ENCODE measurements around the gene LPCAT2. TPM values are rescaled to one million over a fixed set of nuclear protein-coding genes. Genes with fewer than 3 reads are reported as not detected.

Gene LPCAT2
- total and polyA plus RNA-seq, 4 donors = 11.2 to 33.6 (median 13.7) TPM

DNA sequence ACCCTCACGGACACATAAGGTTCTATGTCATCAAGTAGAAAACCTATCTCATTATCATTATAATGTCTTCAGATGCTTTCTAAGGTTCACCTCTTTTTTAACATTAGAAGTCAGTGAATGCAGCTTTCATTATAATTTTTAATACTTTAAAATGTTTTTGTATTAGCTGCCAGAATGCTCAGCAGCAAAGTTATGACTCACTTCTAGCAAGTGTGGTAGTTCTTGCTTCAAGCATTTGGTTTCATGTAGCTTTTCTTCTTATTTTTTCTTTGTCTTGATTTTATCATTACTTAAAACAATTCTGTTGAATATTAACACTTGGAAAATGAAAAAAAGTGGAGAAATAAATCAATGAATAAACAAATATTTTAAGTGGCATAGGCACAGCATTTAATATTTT, 23.4 kb downstream of the LPCAT2 start:
- Histone ChIP-seq H3K4me3 (ENCODE audit: low read depth, low read length) (no peak overlapping the region), H3K4me1 (ENCODE audit: control insufficient read depth, insufficient read depth, low read length) (no peaks in the 10 kb centered on the region), H3K27ac (ENCODE audit: low read depth, low read length) (no peak overlapping the region), H3K27me3 (ENCODE audit: control insufficient read depth, insufficient read depth, low read length) (no peaks in the 10 kb centered on the region), H3K36me3 (ENCODE audit: control insufficient read depth, insufficient read depth, low read length) (no peaks in the 10 kb centered on the region), H3K9me3 (ENCODE audit: control insufficient read depth, insufficient read depth, low read length) (no peaks in the 10 kb centered on the region)
- no CpG with 5 or more reads among the region's 1 CpG for WGBS (ENCODE audit: insufficient coverage)
- DNase-seq (ENCODE audit: low read depth in 4 of 6, low spot score in 6 of 6) = no peak

DNA sequence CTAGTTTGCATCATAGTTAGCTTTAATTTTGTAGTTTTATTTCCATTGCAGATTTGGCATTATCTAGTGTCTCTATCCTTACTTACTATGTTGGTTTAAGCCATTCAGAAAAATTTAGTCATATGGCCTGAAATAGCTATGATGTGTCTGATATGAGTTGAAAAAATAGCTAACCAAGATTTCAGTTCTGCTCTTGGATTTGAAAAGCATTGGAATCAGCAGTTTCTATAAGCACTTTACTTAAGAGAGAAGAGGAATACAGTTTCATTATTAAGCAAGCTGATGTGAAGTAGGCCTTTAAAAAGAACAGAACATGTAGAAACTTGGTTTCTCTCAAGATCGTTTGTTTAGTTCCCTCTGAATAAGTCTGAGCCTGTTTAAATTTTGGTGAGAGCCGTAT, 25.9 kb downstream of the LPCAT2 start:
- H3K36me3 ChIP-seq (ENCODE audit: control insufficient read depth, insufficient read depth, low read length) = no peaks in the 10 kb centered on the region
- H3K27me3 ChIP-seq (ENCODE audit: control insufficient read depth, insufficient read depth, low read length) = no peaks in the 10 kb centered on the region
- WGBS (ENCODE audit: insufficient coverage) = no CpG with 5 or more reads among the region's 2 CpGs
- no peak for DNase-seq (ENCODE audit: low read depth in 4 of 6, low spot score in 6 of 6)
- H3K4me1 ChIP-seq (ENCODE audit: control insufficient read depth, insufficient read depth, low read length) = no peaks in the 10 kb centered on the region
- H3K9me3 ChIP-seq (ENCODE audit: control insufficient read depth, insufficient read depth, low read length) = no peaks in the 10 kb centered on the region
- no peak overlapping the region for H3K27ac ChIP-seq (ENCODE audit: low read depth, low read length)
- no peak overlapping the region for H3K4me3 ChIP-seq (ENCODE audit: low read depth, low read length)

DNA sequence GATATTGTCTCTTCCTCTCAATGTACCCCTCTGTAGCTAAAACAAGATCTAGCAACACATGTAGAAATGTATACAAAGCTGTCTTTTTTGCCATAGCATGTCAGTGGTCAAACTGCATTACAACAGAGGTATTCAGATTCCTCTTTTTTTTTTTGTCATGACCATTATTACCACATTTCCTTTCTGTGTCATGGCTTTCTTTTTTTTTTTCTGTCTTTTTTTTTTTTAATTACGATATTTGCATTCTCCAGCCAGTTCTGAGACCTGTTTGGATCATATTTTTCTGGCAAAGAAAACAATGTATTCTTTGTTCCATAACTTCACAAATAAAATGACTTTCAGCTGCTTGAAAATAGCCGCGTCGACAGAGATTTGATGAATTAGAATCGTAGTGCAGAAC, 30.2 kb downstream of the LPCAT2 start:
- peak in 1 of 6 donors; percentile 10 for DNase-seq (ENCODE audit: low read depth in 4 of 6, low spot score in 6 of 6)

DNA sequence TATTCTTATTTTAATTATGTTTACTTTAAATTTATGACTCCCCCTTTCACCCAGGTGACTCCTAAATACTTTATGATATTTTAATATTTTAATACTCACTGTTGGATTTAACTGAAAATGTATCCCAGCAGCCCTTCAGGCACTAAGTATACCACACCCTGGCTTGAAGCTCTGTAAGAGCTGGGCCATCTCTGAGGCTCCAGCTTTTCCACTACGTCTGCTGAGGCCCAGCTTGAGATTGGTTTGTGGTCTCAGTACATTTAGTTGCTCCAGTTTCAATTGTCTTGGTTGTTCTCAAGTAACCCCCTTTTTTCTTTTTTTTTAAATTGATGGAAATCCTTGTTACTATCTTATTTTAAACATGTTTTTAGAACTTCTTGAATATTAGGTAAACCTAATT, 30.6 kb downstream of the LPCAT2 start:
- no peaks in the 10 kb centered on the region for H3K9me3 ChIP-seq (ENCODE audit: control insufficient read depth, insufficient read depth, low read length)
- no peaks in the 10 kb centered on the region for H3K4me1 ChIP-seq (ENCODE audit: control insufficient read depth, insufficient read depth, low read length)
- H3K4me3 ChIP-seq (ENCODE audit: low read depth, low read length) = no peak overlapping the region
- no peaks in the 10 kb centered on the region for H3K27me3 ChIP-seq (ENCODE audit: control insufficient read depth, insufficient read depth, low read length)
- WGBS (ENCODE audit: insufficient coverage) = no CpG with 5 or more reads among the region's 1 CpG
- DNase-seq (ENCODE audit: low read depth in 4 of 6, low spot score in 6 of 6) = no peak
- peak overlapping the region; percentile 62 for H3K27ac ChIP-seq (ENCODE audit: low read depth, low read length)
- H3K36me3 ChIP-seq (ENCODE audit: control insufficient read depth, insufficient read depth, low read length) = no peaks in the 10 kb centered on the region

More for the DNA sequence above, 30.2 kb downstream of the LPCAT2 start:
- no peaks in the 10 kb centered on the region for H3K4me1 ChIP-seq (ENCODE audit: control insufficient read depth, insufficient read depth, low read length)
- no peaks in the 10 kb centered on the region for H3K9me3 ChIP-seq (ENCODE audit: control insufficient read depth, insufficient read depth, low read length)
- H3K27me3 ChIP-seq (ENCODE audit: control insufficient read depth, insufficient read depth, low read length) = no peaks in the 10 kb centered on the region
- no peak overlapping the region for H3K4me3 ChIP-seq (ENCODE audit: low read depth, low read length)
- H3K36me3 ChIP-seq (ENCODE audit: control insufficient read depth, insufficient read depth, low read length) = no peaks in the 10 kb centered on the region
- H3K27ac ChIP-seq (ENCODE audit: low read depth, low read length) = peak overlapping the region; percentile 25
- WGBS (ENCODE audit: insufficient coverage) = no CpG with 5 or more reads among the region's 5 CpGs

DNA sequence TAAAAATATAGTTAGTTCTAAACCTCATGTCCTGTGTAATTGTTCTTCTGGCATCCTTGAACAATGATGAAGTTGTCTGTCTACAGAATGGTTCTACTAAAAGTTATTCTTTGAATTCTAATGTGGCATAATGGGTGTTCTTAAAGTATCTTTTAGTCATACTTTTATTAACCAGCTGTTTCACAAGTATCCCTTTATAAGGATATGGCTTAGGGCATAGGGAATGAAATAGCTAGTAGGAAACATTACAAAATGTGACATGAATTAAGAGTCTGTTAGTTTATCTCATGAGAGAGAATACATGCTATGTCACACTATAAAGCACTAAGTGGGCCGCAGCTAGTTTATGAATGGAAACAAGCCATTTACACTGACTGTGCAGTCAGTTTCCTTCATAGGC, 31.3 kb downstream of the LPCAT2 start:
- whole genome bisulfite sequencing (ENCODE audit: insufficient coverage) = no CpG with 5 or more reads among the region's 1 CpG
- Histone ChIP-seq H3K27ac (ENCODE audit: low read depth, low read length) (peak overlapping the region; percentile 62), H3K4me3 (ENCODE audit: low read depth, low read length) (no peak overlapping the region), H3K4me1 (ENCODE audit: control insufficient read depth, insufficient read depth, low read length) (no peaks in the 10 kb centered on the region), H3K9me3 (ENCODE audit: control insufficient read depth, insufficient read depth, low read length) (no peaks in the 10 kb centered on the region), H3K27me3 (ENCODE audit: control insufficient read depth, insufficient read depth, low read length) (no peaks in the 10 kb centered on the region), H3K36me3 (ENCODE audit: control insufficient read depth, insufficient read depth, low read length) (no peaks in the 10 kb centered on the region)
- DNase-seq (ENCODE audit: low read depth in 4 of 6, low spot score in 6 of 6) = no peak

DNA sequence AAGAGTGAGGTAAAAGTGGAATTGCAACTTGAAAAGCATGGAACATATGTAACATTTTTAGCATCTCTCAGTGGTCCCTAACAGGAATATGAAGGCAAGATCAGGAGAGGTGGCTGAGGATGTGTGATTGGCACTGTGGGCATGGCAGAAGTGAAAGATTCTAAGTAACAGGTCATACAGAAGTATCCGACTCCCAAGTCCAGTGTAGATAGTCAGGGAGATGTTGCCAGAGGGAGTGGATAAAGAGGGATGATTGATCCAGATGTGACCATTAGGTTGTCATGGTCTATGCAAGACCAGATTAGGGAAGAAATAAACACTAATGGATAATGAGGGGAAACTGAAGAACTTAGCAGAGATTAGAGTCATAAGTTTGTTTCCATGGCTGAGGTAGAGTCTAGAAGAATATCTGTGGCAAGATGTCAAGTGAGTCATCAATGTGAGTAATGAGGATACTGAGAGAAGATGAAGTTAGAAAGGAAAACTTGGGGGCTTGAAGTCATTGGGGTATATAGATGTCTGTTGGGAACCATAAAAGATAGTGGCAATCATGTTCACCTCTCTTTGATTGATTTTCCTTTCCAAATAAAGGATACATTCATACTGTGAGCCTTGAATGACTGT, 33.7 kb downstream of the LPCAT2 start:
- Histone ChIP-seq H3K27me3 (ENCODE audit: control insufficient read depth, insufficient read depth, low read length) (no peaks in the 10 kb centered on the region), H3K9me3 (ENCODE audit: control insufficient read depth, insufficient read depth, low read length) (no peaks in the 10 kb centered on the region), H3K27ac (ENCODE audit: low read depth, low read length) (no peak overlapping the region), H3K4me1 (ENCODE audit: control insufficient read depth, insufficient read depth, low read length) (no peaks in the 10 kb centered on the region), H3K4me3 (ENCODE audit: low read depth, low read length) (no peak overlapping the region), H3K36me3 (ENCODE audit: control insufficient read depth, insufficient read depth, low read length) (no peaks in the 10 kb centered on the region)
- WGBS (ENCODE audit: insufficient coverage) = 80% methylated on average over 1 of the region's 1 CpG
- DNase-seq (ENCODE audit: low read depth in 4 of 6, low spot score in 6 of 6) = no peak

DNA sequence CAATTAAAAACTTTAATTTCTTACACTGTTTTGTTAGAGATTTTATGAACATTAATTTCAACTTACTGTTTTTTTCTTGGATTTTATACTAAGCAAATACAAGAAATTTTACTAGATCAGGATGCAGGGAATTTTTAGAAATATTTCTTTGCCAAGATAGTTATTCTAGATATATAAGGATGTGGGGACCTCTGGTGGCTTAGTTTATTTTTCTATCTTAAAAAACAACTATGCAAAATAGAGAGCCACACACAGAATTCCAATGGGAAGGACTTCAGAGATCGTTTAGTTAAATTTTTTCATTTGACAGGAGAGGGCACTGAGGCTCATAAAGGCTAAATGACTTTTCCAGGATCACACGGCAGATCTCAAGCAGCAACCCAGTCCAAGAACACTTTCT, 34.6 kb downstream of the LPCAT2 start:
- Histone ChIP-seq H3K4me1 (ENCODE audit: control insufficient read depth, insufficient read depth, low read length) (no peaks in the 10 kb centered on the region), H3K27me3 (ENCODE audit: control insufficient read depth, insufficient read depth, low read length) (no peaks in the 10 kb centered on the region), H3K9me3 (ENCODE audit: control insufficient read depth, insufficient read depth, low read length) (no peaks in the 10 kb centered on the region), H3K36me3 (ENCODE audit: control insufficient read depth, insufficient read depth, low read length) (no peaks in the 10 kb centered on the region), H3K4me3 (ENCODE audit: low read depth, low read length) (no peak overlapping the region), H3K27ac (ENCODE audit: low read depth, low read length) (no peak overlapping the region)
- WGBS (ENCODE audit: insufficient coverage) = no CpG with 5 or more reads among the region's 2 CpGs
- DNase-seq (ENCODE audit: low read depth in 4 of 6, low spot score in 6 of 6) = peak in 5 of 6 donors; percentile 27 to 84 (median 38)

DNA sequence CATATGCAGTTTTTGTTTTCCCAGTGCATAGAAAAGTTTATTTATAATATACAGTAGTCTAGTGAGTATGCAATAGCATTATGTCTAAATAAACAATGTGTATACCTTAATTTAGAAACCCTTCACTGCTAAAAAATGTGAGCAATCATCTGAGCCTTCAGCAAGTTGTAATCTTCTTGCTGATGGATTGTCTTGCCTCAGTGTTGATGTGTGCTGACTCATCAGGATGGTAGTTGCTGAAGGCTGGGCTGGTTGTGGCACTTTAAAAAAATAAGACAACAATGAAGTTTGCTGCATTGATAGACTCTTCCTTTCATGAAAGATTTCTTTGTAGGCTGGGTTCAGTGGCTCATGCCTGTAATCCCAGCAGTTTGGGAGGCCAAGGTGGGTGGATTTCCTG, 43.7 kb downstream of the LPCAT2 start:
- no peak for DNase-seq (ENCODE audit: low read depth in 4 of 6, low spot score in 6 of 6)
- no peaks in the 10 kb centered on the region for H3K27me3 ChIP-seq (ENCODE audit: control insufficient read depth, insufficient read depth, low read length)
- H3K4me3 ChIP-seq (ENCODE audit: low read depth, low read length) = no peak overlapping the region
- H3K4me1 ChIP-seq (ENCODE audit: control insufficient read depth, insufficient read depth, low read length) = no peaks in the 10 kb centered on the region
- H3K9me3 ChIP-seq (ENCODE audit: control insufficient read depth, insufficient read depth, low read length) = no peaks in the 10 kb centered on the region
- no peak overlapping the region for H3K27ac ChIP-seq (ENCODE audit: low read depth, low read length)
- H3K36me3 ChIP-seq (ENCODE audit: control insufficient read depth, insufficient read depth, low read length) = no peaks in the 10 kb centered on the region

DNA sequence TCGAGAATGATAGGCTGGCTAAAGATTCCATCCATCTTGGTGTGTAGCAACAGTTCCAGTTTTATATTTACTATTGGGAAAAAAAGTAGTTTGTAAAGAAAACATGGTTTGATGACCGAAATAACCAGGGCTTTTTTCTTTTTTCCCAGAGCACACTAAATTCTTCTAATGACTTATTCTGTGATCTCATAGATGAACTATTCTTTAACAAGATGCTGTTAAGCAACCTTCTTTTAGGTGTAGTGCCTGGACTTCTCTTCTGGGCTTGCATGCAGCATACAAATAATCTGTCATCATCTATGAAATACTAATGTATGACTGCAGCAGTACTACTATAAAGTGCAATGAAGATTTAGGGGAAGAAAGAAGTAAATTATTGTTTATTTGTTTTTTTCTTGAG, 46.6 kb downstream of the LPCAT2 start:
- Histone ChIP-seq H3K4me3 (ENCODE audit: low read depth, low read length) (no peak overlapping the region), H3K9me3 (ENCODE audit: control insufficient read depth, insufficient read depth, low read length) (no peaks in the 10 kb centered on the region), H3K27ac (ENCODE audit: low read depth, low read length) (no peak overlapping the region), H3K36me3 (ENCODE audit: control insufficient read depth, insufficient read depth, low read length) (no peaks in the 10 kb centered on the region), H3K27me3 (ENCODE audit: control insufficient read depth, insufficient read depth, low read length) (no peaks in the 10 kb centered on the region), H3K4me1 (ENCODE audit: control insufficient read depth, insufficient read depth, low read length) (no peaks in the 10 kb centered on the region)
- no peak for DNase-seq (ENCODE audit: low read depth in 4 of 6, low spot score in 6 of 6)
- no CpG with 5 or more reads among the region's 2 CpGs for WGBS (ENCODE audit: insufficient coverage)

DNA sequence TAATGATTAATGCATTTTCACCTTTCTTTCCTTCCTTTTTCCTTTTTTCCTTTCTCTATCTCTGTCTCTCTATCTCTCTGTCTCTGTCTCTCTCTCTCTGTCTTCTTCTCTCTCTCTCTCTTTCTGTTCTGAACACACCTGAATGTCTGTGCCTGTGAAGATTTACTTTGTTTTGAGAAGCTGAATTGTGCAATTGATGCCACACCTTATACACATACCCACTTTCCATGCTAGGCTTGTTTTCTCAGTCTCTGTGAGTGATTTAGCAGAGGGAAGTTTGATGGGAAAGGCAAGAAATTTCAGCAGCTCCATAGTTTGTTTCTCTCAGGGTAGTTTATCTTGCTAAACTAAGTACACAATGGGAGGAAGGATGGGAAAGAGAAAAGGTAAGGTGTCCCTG, 48.3 kb downstream of the LPCAT2 start:
- Histone ChIP-seq H3K9me3 (ENCODE audit: control insufficient read depth, insufficient read depth, low read length) (no peaks in the 10 kb centered on the region), H3K4me3 (ENCODE audit: low read depth, low read length) (no peak overlapping the region), H3K27me3 (ENCODE audit: control insufficient read depth, insufficient read depth, low read length) (no peaks in the 10 kb centered on the region), H3K36me3 (ENCODE audit: control insufficient read depth, insufficient read depth, low read length) (no peaks in the 10 kb centered on the region), H3K27ac (ENCODE audit: low read depth, low read length) (no peak overlapping the region), H3K4me1 (ENCODE audit: control insufficient read depth, insufficient read depth, low read length) (no peaks in the 10 kb centered on the region)
- DNase-seq (ENCODE audit: low read depth in 4 of 6, low spot score in 6 of 6) = no peak
